Thoracic aorta (tissue), 2 donors: ENCODE measurements around the gene MICB. TPM values are rescaled to one million over a fixed set of nuclear protein-coding genes. Genes with fewer than 3 reads are reported as not detected.

Experiments
- ATAC-seq: fragments of 150-250 bp; one replicate; pipeline ENCODE4 v1.8.0; 2017; ENCODE audit warnings: low read depth; ENCODE audit not compliant: insufficient number of reproducible peaks, low FRiP score
- DNase-seq: peaks from one replicate; pipeline ENCODE4 v3.0.0-alpha.2; 2020; ENCODE audit warnings: low spot score
- H3K27ac ChIP-seq, 2 donors: fragments of 200-600 bp; sonication (generic); 1 replicate in 1 of 2; 2 replicates in 1 of 2; pipeline ENCODE4 v1.5.1; 2016; ENCODE audit warnings: mild to moderate bottlenecking in 2 of 2, moderate library complexity in 2 of 2
- H3K27me3 ChIP-seq: fragments of 200-600 bp; sonication (generic); replicated peaks from 2 replicates; pipeline ENCODE4 v1.6.0; 2016; ENCODE audit warnings: mild to moderate bottlenecking; ENCODE audit not compliant: insufficient read depth
- H3K36me3 ChIP-seq: fragments of 200-600 bp; sonication (generic); one replicate; pipeline ENCODE4 v1.5.1; 2016
- H3K4me1 ChIP-seq, 2 donors: fragments of 200-600 bp; sonication (generic); 1 replicate in 1 of 2; 2 replicates in 1 of 2; pipeline versions ENCODE4 v1.5.1 to v1.6.0; 2016; ENCODE audit warnings: low read depth in 2 of 2, mild to moderate bottlenecking in 1 of 2; ENCODE audit not compliant: control insufficient read depth in 1 of 2
- H3K4me3 ChIP-seq: fragments of 200-600 bp; sonication (generic); 2 replicates; pipeline ENCODE4 v1.5.1; 2016; ENCODE audit warnings: mild to moderate bottlenecking
- H3K9me3 ChIP-seq: fragments of 200-600 bp; sonication (generic); 2 replicates; pipeline ENCODE4 v1.5.1; 2016
- CTCF ChIP-seq: fragments of 200-600 bp; sonication (generic); IDR thresholded peaks from one replicate; pipeline ENCODE4 v1.5.1; 2019; ENCODE audit warnings: antibody characterized with exemption
- total RNA-seq, 2 donors: library from RNA; depleted of rRNA; stranded (reverse); fragments of >200 nt; gene quantifications; one replicate each; pipeline versions ENCODE4 v1.1.0 to v1.2.3, GENCODE V29; 2016

MICB gene
- total RNA-seq, 2 donors from 2014 or later: 4.1 to 6.6 TPM

GRCh38 chr6:31544676-31545075, 46.7 kb downstream of the MICB start:
- peaks cover 24 to 41% of the 10 kb centered on the region in 2 donors for H3K4me1 ChIP-seq
- ATAC-seq (no peak), DNase-seq (no peak)
- H3K9me3 ChIP-seq: no peaks in the 10 kb centered on the region
- no peak for TF ChIP-seq CTCF
- no peak overlapping the region for H3K27ac ChIP-seq
- no peak overlapping the region for H3K4me3 ChIP-seq
- H3K27me3 ChIP-seq: no peaks in the 10 kb centered on the region
- peaks cover 6% of the 10 kb centered on the region for H3K36me3 ChIP-seq

- no peak for TF ChIP-seq CTCF
- no peak for DNase-seq
- H3K4me1 ChIP-seq: peaks cover 18 to 35% of the 10 kb centered on the region in 2 donors
These were observed 47.3 kb downstream of the MICB start for GRCh38 chr6:31545291-31545690.

GRCh38 chr6:31546339-31546957, 48.5 kb downstream of the MICB start, which contains the start of gene ATP6V1G2:
Gene ATP6V1G2, minus strand, starts transcription at chr6:31546608. Its CDS starts 49 bp downstream, at chr6:31546559.
- ATAC-seq: peak; percentile 42
- H3K4me1 ChIP-seq: peaks cover 13 to 28% of the 10 kb centered on the region in 2 donors

More at GRCh38 chr6:31545291-31545690, 47.3 kb downstream of the MICB start:
- peaks cover 3% of the 10 kb centered on the region for H3K36me3 ChIP-seq
- H3K27me3 ChIP-seq: no peaks in the 10 kb centered on the region
- no peak overlapping the region for H3K27ac ChIP-seq
- no peak for ATAC-seq
- no peak overlapping the region for H3K4me3 ChIP-seq
- H3K9me3 ChIP-seq: no peaks in the 10 kb centered on the region

GRCh38 chr6:31546958-31547726, 49.2 kb downstream of the MICB start, which contains the start of gene NFKBIL1:
Gene NFKBIL1, plus strand, starts transcription at chr6:31547608. Its CDS starts 87 bp downstream, at chr6:31547695.
- H3K36me3 ChIP-seq: peaks cover 15% of the 10 kb centered on the region
- peak; percentile 87 for DNase-seq
- H3K27me3 ChIP-seq: no peaks in the 10 kb centered on the region
- H3K4me1 ChIP-seq: peaks cover 13 to 28% of the 10 kb centered on the region in 2 donors
- H3K27ac ChIP-seq: peak within 1 kb of the TSS; percentile 70 to 76
- H3K9me3 ChIP-seq: no peaks in the 10 kb centered on the region
- no peak for TF ChIP-seq CTCF
- H3K4me3 ChIP-seq: peak within 1 kb of the TSS; percentile 74
- ATAC-seq: peak; percentile 91

More at GRCh38 chr6:31546339-31546957, 48.5 kb downstream of the MICB start, which contains the start of gene ATP6V1G2:
- Histone ChIP-seq H3K36me3 (peaks cover 12% of the 10 kb centered on the region), H3K4me3 (peak within 1 kb of the TSS; percentile 74), H3K9me3 (no peaks in the 10 kb centered on the region), H3K27me3 (no peaks in the 10 kb centered on the region), H3K27ac (peak within 1 kb of the TSS; percentile 70 to 76)
- peak; percentile 67 for DNase-seq
- peak; percentile 97 for TF ChIP-seq CTCF
